ENCODE data around the gene ITGAD. TPM values are rescaled to one million over a fixed set of nuclear protein-coding genes. Genes with fewer than 3 reads are reported as not detected.
"Not testable (repeated sequence)": the region's sequence is repeated elsewhere in the genome, so short reads cannot be mapped to it uniquely, and the experiment has no call there.

ITGAD gene
- total and polyA plus RNA-seq, 5 experiments from 2014 or later: 0.52 TPM; not detected in 4

GRCh38 chr16:31428638-31429247 is 35.6 kb downstream of the ITGAD start:
- POLR2A ChIA-PET: interaction anchor here (1.1 kb wide), 1 partner anchor 26 kb away, joined by 3 read pairs; no protein-coding TSS in a partner anchor
- H3K27ac Mint-ChIP-seq: peak overlapping the region in 2 of 10 donors; percentile 9 to 72
- peaks cover 0 to 21% (median 6%) of the 10 kb centered on the region in 4 donors for H3K4me1 Mint-ChIP-seq
- no peak for DNase-seq
- H3K9me3 Mint-ChIP-seq: no peaks in the 10 kb centered on the region
- no peaks in the 10 kb centered on the region for H3K36me3 Mint-ChIP-seq
- no peak for ATAC-seq
- peaks cover under 1 to 19% (median 3%) of the 10 kb centered on the region in 5 donors for H3K27me3 Mint-ChIP-seq
- peak overlapping the region in 7 of 10 donors; percentile 23 to 72 (median 47) for H3K4me3 Mint-ChIP-seq

DNA sequence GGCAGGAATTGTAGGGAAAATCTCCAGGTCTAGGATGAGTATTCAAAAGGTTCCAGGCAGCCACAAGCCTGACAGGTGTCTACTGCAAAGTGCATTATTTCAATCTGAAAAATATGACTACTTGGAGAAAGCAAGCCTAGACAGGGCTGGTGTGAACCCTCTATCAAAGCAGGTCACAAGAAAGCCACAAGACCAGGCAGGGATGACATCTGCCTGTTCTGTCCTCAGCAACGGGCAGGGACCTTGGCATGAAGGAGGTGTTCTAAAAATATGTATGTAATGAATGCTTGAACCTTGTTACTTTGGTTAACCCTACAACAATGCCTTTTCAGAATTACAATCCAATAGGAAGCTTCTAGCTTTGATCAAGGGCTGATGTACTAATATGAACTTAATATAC is 36.2 kb downstream of the ITGAD start:
- Mint-ChIP-seq H3K27ac (peak overlapping the region in 2 of 10 donors; percentile 9 to 33), H3K4me1 (peaks cover 0 to 21% (median 6%) of the 10 kb centered on the region in 4 donors), H3K36me3 (no peaks in the 10 kb centered on the region), H3K27me3 (peaks cover 0 to 15% (median 3%) of the 10 kb centered on the region in 5 donors), H3K9me3 (no peaks in the 10 kb centered on the region), H3K4me3 (no peak overlapping the region)
- POLR2A ChIA-PET: interaction anchor here (1.1 kb wide), 1 partner anchor 26 kb away, joined by 3 read pairs; no protein-coding TSS in a partner anchor
- DNase-seq: no peak
- ATAC-seq: no peak

- H3K36me3 Mint-ChIP-seq: no peaks in the 10 kb centered on the region
- H3K27ac Mint-ChIP-seq: no peak overlapping the region
- no peak overlapping the region for H3K4me3 Mint-ChIP-seq
- DNase-seq: no peak
- H3K27me3 Mint-ChIP-seq: peaks cover 0 to 15% (median 3%) of the 10 kb centered on the region in 5 donors
- peaks cover 0 to 21% (median 6%) of the 10 kb centered on the region in 4 donors for H3K4me1 Mint-ChIP-seq
- no peaks in the 10 kb centered on the region for H3K9me3 Mint-ChIP-seq
- no peak for ATAC-seq
- POLR2A ChIA-PET: interaction anchor here (0.9 kb wide), 1 partner anchor 250 kb away, joined by 3 read pairs; the partner anchor contains the start of gene FUS
Observed at GRCh38 chr16:31429796-31430195, 36.7 kb downstream of the ITGAD start.

DNA sequence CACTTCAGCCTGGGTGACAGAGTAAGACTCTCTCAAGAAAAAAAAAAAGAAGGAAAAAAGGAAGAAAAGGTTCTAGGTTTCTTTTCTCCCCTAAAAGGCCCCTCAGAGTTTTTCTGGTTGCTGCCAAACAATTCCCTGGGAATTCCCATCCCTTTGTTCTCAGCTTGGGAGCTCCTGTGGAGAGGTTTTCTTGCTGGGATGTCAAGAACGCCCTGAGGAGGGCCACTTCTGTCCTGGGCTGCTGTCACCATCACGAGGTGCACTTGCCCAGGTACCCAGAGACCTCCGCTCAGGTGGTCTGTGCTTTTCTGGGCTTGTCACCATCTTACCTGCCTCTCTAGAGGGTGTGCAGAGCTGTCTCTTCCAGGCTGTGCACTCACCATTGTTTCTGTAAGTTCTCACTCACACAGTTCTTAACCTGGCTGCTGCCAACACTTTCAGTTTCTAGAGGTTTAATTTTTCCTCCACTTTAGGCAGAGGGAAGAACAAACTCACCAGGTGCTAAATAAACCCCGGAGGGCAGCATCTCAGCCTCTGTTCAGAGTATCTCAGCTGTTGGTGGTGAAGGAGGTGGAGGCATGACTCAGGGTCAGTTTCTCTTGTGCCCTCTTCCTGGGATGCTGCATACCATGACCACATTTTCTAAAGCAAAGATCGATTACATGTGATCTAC is 37.4 kb downstream of the ITGAD start:
- Mint-ChIP-seq H3K4me1 (peaks cover 0 to 19% (median 6%) of the 10 kb centered on the region in 4 donors), H3K27ac (peak overlapping the region in 2 of 10 donors; percentile 9 to 32), H3K4me3 (no peak overlapping the region), H3K36me3 (no peaks in the 10 kb centered on the region), H3K27me3 (peaks cover 0 to 9% (median 3%) of the 10 kb centered on the region in 5 donors), H3K9me3 (no peaks in the 10 kb centered on the region)
- ATAC-seq (no peak), DNase-seq (no peak)
- POLR2A ChIA-PET: interaction anchor here (0.8 to 0.9 kb wide), 2 partner anchors 12 to 251 kb away, joined by 3 read pairs; partner anchors contain the start of genes FUS and ZNF843

- POLR2A ChIA-PET: no interaction called here
Observed at GRCh38 chr16:31435341-31436220, 42.4 kb downstream of the ITGAD start.

DNA sequence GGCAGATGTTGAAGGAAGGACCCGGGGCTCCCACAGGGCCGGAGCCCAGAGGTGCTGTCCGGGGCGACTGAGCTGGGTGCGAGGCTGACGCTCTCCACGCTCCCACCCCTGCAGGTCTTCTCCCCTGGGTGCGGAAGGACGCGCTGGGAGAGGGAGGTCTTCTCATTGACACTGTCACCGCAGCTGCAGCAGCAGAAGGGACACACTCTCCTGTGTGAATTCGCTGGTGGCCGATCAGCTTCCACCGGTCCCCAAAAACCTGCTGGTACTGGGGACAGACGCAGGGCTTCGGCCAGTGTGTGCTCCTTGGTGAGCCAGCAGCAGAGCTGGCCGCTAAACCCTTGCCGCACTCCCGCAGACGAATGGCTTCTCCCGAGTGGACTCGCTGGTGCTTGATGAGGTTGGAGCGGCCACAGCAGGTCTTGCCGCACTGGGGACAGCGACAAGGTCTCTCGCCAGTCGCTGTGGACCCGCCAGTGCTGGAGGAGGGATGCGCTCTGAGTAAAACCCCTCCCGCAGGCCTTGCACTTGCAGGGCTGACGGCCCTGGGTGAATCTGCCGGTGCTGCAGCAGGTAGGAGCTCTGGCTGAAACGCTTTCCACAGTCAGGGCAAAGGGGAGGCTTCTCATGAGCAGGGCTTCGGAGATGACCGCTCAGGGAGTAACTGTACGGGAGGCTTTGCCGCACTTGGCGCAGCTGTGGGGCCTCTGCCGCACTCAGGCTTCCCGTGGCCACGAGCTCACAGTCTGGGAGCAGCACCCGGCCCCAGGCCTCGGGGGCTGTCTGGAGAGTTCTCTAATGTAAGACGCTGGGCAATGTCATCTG is 43.3 kb downstream of the ITGAD start:
- DNase-seq (no peak), ATAC-seq (no peak)
- Mint-ChIP-seq H3K36me3 (no peaks in the 10 kb centered on the region), H3K27ac (no peak overlapping the region), H3K4me1 (peaks cover 0 to 11% (median 4%) of the 10 kb centered on the region in 4 donors), H3K4me3 (no peak overlapping the region), H3K27me3 (no peaks in the 10 kb centered on the region), H3K9me3 (no peaks in the 10 kb centered on the region)
- POLR2A ChIA-PET: no interaction called here

More at GRCh38 chr16:31435341-31436220, 42.4 kb downstream of the ITGAD start:
- Mint-ChIP-seq H3K36me3 (no peaks in the 10 kb centered on the region), H3K27me3 (no peaks in the 10 kb centered on the region), H3K27ac (no peak overlapping the region), H3K4me3 (no peak overlapping the region), H3K4me1 (peaks cover 0 to 14% (median 3%) of the 10 kb centered on the region in 4 donors), H3K9me3 (no peaks in the 10 kb centered on the region)
- no peak for ATAC-seq
- DNase-seq: no peak

DNA sequence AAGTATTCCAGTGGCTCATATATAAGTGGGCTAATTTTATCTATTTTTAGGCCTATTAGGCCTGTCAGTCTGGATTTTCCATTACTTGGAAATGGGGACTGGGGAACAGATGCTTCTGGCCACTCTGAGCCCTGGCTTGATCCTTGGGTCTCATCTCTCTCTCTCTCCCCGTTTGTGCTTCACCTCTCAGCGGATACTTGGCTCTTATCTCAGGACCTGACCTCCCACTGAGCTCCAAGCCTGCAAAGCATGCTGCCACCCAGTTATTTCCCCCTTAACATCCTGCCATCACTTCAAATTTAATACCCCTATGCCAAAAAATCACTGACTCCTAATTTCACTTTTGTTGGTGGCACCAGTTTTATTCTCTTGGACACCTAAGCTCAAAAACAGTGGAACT is 45.3 kb downstream of the ITGAD start:
- Mint-ChIP-seq H3K4me3 (no peak overlapping the region), H3K27me3 (no peaks in the 10 kb centered on the region), H3K4me1 (peaks cover 8 to 15% (median 12%) of the 10 kb centered on the region in 4 donors), H3K27ac (no peak overlapping the region), H3K36me3 (no peaks in the 10 kb centered on the region), H3K9me3 (no peaks in the 10 kb centered on the region)
- DNase-seq (no peak), ATAC-seq (no peak)
- POLR2A ChIA-PET: no interaction called here

- H3K27me3 Mint-ChIP-seq, H3K36me3 Mint-ChIP-seq, DNase-seq, ATAC-seq, H3K9me3 Mint-ChIP-seq, POLR2A ChIA-PET, H3K4me3 Mint-ChIP-seq, H3K27ac Mint-ChIP-seq: not testable (repeated sequence)
- H3K4me1 Mint-ChIP-seq: peaks cover 8 to 15% (median 11%) of the 10 kb centered on the region in 4 donors
Observed at GRCh38 chr16:31439023-31439422, 45.9 kb downstream of the ITGAD start.

GRCh38 chr16:31439519-31439918 is 46.4 kb downstream of the ITGAD start:
- ATAC-seq: no peak
- no peak for DNase-seq
- no peaks in the 10 kb centered on the region for H3K36me3 Mint-ChIP-seq
- POLR2A ChIA-PET: interaction anchor here (1.0 kb wide), 1 partner anchor 16 kb away, joined by 3 read pairs; no protein-coding TSS in a partner anchor
- H3K27me3 Mint-ChIP-seq: no peaks in the 10 kb centered on the region
- H3K27ac Mint-ChIP-seq: no peak overlapping the region
- H3K4me1 Mint-ChIP-seq: peaks cover 8 to 15% (median 11%) of the 10 kb centered on the region in 4 donors
- no peaks in the 10 kb centered on the region for H3K9me3 Mint-ChIP-seq
- no peak overlapping the region for H3K4me3 Mint-ChIP-seq

GRCh38 chr16:31440516-31441184 is 47.5 kb downstream of the ITGAD start:
- no peaks in the 10 kb centered on the region for H3K27me3 Mint-ChIP-seq
- ATAC-seq: no peak
- peak overlapping the region in 3 of 10 donors; percentile 15 to 86 (median 47) for H3K4me3 Mint-ChIP-seq
- no peaks in the 10 kb centered on the region for H3K9me3 Mint-ChIP-seq
- no peaks in the 10 kb centered on the region for H3K36me3 Mint-ChIP-seq
- H3K27ac Mint-ChIP-seq: no peak overlapping the region
- POLR2A ChIA-PET: interaction anchor here (2.4 kb wide), 1 partner anchor 260 kb away, joined by 7 read pairs; the partner anchor contains the start of gene FUS
- H3K4me1 Mint-ChIP-seq: peaks cover 8 to 15% (median 11%) of the 10 kb centered on the region in 4 donors
- no peak for DNase-seq

GRCh38 chr16:31441956-31442355 is 48.8 kb downstream of the ITGAD start:
- Mint-ChIP-seq H3K27me3 (no peaks in the 10 kb centered on the region), H3K4me1 (peaks cover 11 to 15% (median 12%) of the 10 kb centered on the region in 4 donors), H3K27ac (peak overlapping the region in 5 of 10 donors; percentile 28 to 67 (median 40)), H3K9me3 (no peaks in the 10 kb centered on the region), H3K4me3 (peak overlapping the region; percentile 69 to 96 (median 84)), H3K36me3 (no peaks in the 10 kb centered on the region)
- ATAC-seq (no peak), DNase-seq (no peak)
- POLR2A ChIA-PET: interaction anchor here (0.7 to 2.4 kb wide), 8 partner anchors 10 to 428 kb away, joined by 3 to 7 read pairs (median 3); partner anchors contain the start of genes ARMC5, FUS, KAT8 and PYCARD

All from naive thymus-derived CD8-positive, alpha-beta T cell (primary cell).